Activated CD4-positive, alpha-beta T cell treated with anti-CD3 and anti-CD28 coated beads, Interleukin-2, amount 50 U/mL, for 16 hours (primary cell): Measurements from ENCODE around the gene TCF20.
A peak's percentile ranks its signal among the peaks of the same experiment; 100 is the strongest.

ENCODE experiments used
- DNase-seq: peaks from one replicate; pipeline ENCODE4 v3.0.0-alpha.2; 2020

The TCF20 gene

GRCh38 chr22:42299586-42300258 is 29.3 kb upstream of the TCF20 start:
- DNase-seq, result peak; percentile 36

- no peak for DNase-seq
These were observed 28.3 kb upstream of the TCF20 start for GRCh38 chr22:42298746-42299145.

- no peak for DNase-seq
These were observed 27.3 kb upstream of the TCF20 start for GRCh38 chr22:42297778-42298177.

GRCh38 chr22:42296883-42297282 is 26.4 kb upstream of the TCF20 start:
- DNase-seq, result no peak

- no peak for DNase-seq
These were observed 26.0 kb upstream of the TCF20 start for GRCh38 chr22:42296381-42296853.

- no peak for DNase-seq
These were observed 23.9 kb upstream of the TCF20 start for GRCh38 chr22:42294034-42294985.

- DNase-seq, result no peak
These were observed 22.5 kb upstream of the TCF20 start for GRCh38 chr22:42292732-42293520.

GRCh38 chr22:42291287-42291686 is 20.8 kb upstream of the TCF20 start:
- DNase-seq, result no peak

- DNase-seq, result no peak
These were observed 19.5 kb upstream of the TCF20 start for GRCh38 chr22:42289671-42290541.

GRCh38 chr22:42288791-42289190 is 18.3 kb upstream of the TCF20 start:
- DNase-seq, result no peak

- DNase-seq, result no peak
These were observed 16.9 kb upstream of the TCF20 start for GRCh38 chr22:42287174-42287890.

GRCh38 chr22:42286205-42286604 is 15.8 kb upstream of the TCF20 start:
- peak; percentile 48 for DNase-seq

- no peak for DNase-seq
These were observed 15.2 kb upstream of the TCF20 start for GRCh38 chr22:42285604-42286003.

GRCh38 chr22:42284643-42285181 is 14.3 kb upstream of the TCF20 start:
- DNase-seq, result no peak

GRCh38 chr22:42284202-42284591 is 13.7 kb upstream of the TCF20 start:
- no peak for DNase-seq

GRCh38 chr22:42283278-42284201 is 13.1 kb upstream of the TCF20 start:
- peak; percentile 29 for DNase-seq

GRCh38 chr22:42282943-42283277 is 12.5 kb upstream of the TCF20 start:
- no peak for DNase-seq

GRCh38 chr22:42282252-42282942 is 11.9 kb upstream of the TCF20 start:
- DNase-seq, result no peak

- DNase-seq, result no peak
These were observed 11.3 kb upstream of the TCF20 start for GRCh38 chr22:42281706-42282251.
